ENCODE measurements around the gene ZDHHC8.
A peak's percentile ranks its signal among the peaks of the same experiment; 100 is the strongest.

ZDHHC8 gene

GRCh38 chr22:20114506-20115475 is 16.8 kb upstream of the ZDHHC8 start:
- Mint-ChIP-seq H3K4me3 (peak overlapping the region; percentile 90), H3K27me3 (no peaks in the 10 kb centered on the region), H3K36me3 (peaks cover 37% of the 10 kb centered on the region), H3K4me1 (peaks cover 43% of the 10 kb centered on the region), H3K27ac (peak overlapping the region; percentile 78), H3K9me3 (no peaks in the 10 kb centered on the region)
- no peak for DNase-seq
- CTCF ChIA-PET, result no interaction called here

DNA sequence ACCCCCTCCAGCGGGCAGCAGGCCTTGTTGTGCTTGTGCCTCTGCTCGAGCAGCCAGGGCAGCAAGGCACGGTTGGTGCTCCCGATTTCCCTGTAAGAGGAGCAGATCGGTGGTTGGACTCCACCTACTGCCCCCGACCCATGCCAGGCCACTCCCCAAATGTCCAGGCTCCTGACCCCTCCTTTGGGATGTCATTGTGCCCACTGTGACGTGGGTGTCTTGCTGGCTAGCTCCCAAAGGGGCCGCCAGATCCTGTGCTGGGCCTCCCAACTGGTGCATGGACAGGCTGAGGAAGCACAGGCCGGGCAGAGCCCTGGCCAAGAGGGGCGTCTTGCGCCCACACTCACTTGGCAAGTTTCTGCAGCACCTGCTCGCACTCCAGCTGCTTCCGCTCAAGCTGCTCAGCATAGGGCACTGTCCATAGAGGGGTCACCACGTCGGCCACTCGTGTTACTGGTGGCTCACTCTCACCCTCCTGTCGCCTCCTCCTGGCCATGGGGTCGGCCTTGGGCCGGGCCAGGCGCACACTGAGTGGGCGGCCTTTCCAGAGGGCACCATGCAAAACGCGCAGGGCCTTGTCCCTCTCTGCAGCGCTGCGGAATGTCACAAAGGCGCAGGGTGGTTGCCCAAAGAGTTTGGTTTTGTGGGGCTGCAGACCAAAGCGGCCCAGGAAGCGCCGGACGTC is 15.8 kb upstream of the ZDHHC8 start, which contains the start of gene RANBP1:
Gene RANBP1, plus strand, starts transcription at position 414 of the 685 bp plus-strand sequence. Its CDS starts 81 bp downstream, at position 495.
- H3K27ac Mint-ChIP-seq, result peak within 1 kb of the TSS; percentile 96
- H3K9me3 Mint-ChIP-seq, result no peaks in the 10 kb centered on the region
- H3K4me3 Mint-ChIP-seq, result peak within 1 kb of the TSS; percentile 90
- DNase-seq, result no peak
- peaks cover 53% of the 10 kb centered on the region for H3K4me1 Mint-ChIP-seq
- H3K36me3 Mint-ChIP-seq, result peaks cover 37% of the 10 kb centered on the region
- CTCF ChIA-PET, result no interaction called here
- no peaks in the 10 kb centered on the region for H3K27me3 Mint-ChIP-seq

GRCh38 chr22:20116376-20116950 is 15.1 kb upstream of the ZDHHC8 start:
- Mint-ChIP-seq H3K4me3 (peak overlapping the region; percentile 90), H3K9me3 (no peaks in the 10 kb centered on the region), H3K4me1 (peaks cover 51% of the 10 kb centered on the region), H3K36me3 (peaks cover 36% of the 10 kb centered on the region), H3K27me3 (no peaks in the 10 kb centered on the region), H3K27ac (peak overlapping the region; percentile 96)
- CTCF ChIA-PET, result no interaction called here
- DNase-seq, result no peak

DNA sequence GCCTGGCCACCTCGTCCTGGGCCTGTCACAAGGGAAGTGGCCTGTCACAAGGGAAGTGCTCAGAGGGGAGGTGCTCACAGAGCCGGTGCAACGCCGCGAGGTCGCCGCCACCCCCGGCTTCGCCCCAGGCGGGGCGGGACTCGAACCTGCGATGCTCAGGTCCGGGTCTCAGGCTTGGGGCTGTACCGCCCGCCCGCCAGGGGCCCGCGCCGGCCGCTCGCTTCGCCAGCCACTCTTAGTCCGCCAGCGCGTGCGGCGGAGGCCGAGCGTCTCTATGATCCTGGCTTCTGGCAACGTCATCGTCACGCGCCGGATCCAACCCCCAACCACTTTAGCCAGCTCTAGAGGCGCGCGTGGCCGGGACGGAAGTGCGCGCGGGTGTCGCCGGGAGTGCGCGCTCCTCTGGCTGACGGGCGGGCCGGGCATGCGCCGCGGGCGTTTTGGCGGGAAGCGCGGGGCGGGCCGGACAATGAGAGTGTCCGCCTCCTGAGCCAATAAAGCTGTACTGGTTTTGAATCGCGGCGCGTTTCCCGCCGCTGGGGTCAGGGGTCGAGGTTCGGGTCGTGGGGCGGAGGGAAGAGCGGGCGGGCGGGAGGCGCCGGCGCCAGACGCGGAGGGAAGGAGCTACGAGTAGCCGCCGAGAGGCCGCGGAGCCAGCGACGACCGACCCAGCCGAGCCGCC is 14.5 kb upstream of the ZDHHC8 start, which contains the start of gene TRMT2A:
Gene TRMT2A, minus strand, starts transcription at position 276 of the 682 bp plus-strand sequence. CDS start 320 bp downstream, outside the sequence.
- H3K4me3 Mint-ChIP-seq, result peak within 1 kb of the TSS; percentile 90
- H3K27ac Mint-ChIP-seq, result peak within 1 kb of the TSS; percentile 96
- H3K27me3 Mint-ChIP-seq, result no peaks in the 10 kb centered on the region
- CTCF ChIA-PET, result interaction anchor here (1.1 to 2.4 kb wide), 2 partner anchors 12 to 164 kb away, joined by 3 to 9 read pairs; no protein-coding TSS in a partner anchor
- no peaks in the 10 kb centered on the region for H3K9me3 Mint-ChIP-seq
- H3K36me3 Mint-ChIP-seq, result peaks cover 38% of the 10 kb centered on the region
- peaks cover 54% of the 10 kb centered on the region for H3K4me1 Mint-ChIP-seq
- DNase-seq, result peak; percentile 98

GRCh38 chr22:20117633-20118299 is 13.8 kb upstream of the ZDHHC8 start:
- no peaks in the 10 kb centered on the region for H3K27me3 Mint-ChIP-seq
- peaks cover 41% of the 10 kb centered on the region for H3K36me3 Mint-ChIP-seq
- peak; percentile 66 for DNase-seq
- H3K27ac Mint-ChIP-seq, result peak overlapping the region; percentile 88
- no peaks in the 10 kb centered on the region for H3K9me3 Mint-ChIP-seq
- CTCF ChIA-PET, result interaction anchor here (1.1 to 2.4 kb wide), 3 partner anchors 11 to 165 kb away, joined by 3 to 9 read pairs (median 3); no protein-coding TSS in a partner anchor
- H3K4me3 Mint-ChIP-seq, result peak overlapping the region; percentile 90
- peaks cover 57% of the 10 kb centered on the region for H3K4me1 Mint-ChIP-seq

DNA sequence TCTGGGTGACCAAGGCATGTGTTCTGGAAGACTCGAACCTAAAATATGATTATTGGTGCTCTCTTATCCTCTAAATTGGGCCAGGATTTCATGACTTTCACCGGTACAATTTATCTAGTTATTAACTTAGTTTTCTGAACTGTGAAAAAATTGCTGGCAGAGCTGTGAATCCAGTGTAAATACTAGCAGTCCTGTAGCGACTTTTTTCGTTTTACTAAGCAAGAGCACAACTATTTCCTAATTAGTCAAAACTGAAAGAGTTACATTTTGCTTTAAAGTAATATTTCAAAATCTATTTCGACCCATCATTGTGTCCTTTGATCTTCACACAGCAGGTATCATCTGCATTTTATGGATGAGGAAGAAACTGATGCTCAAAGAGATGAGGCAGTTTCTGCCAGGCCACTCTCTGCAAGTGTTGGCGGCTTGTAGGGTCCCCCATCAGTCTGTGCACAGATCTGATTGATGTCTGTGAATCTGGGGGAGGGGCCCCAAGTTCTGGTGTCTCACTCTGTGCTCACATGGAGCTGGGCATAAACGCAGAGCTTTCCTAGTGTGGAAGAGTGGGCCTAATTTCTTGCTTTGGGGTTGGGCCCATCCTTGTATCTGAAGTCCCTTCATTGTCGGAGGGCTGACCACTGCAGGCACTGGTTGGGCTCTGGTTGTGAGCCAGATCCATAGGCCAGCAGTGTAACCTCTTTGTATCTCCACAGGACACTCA is 13.1 kb upstream of the ZDHHC8 start:
- H3K4me3 Mint-ChIP-seq, result peak overlapping the region; percentile 86
- peaks cover 41% of the 10 kb centered on the region for H3K36me3 Mint-ChIP-seq
- CTCF ChIA-PET, result interaction anchor here (1.1 to 2.4 kb wide), 3 partner anchors 10 to 165 kb away, joined by 3 to 9 read pairs (median 3); no protein-coding TSS in a partner anchor
- peak overlapping the region; percentile 88 for H3K27ac Mint-ChIP-seq
- H3K27me3 Mint-ChIP-seq, result no peaks in the 10 kb centered on the region
- no peak for DNase-seq
- H3K9me3 Mint-ChIP-seq, result no peaks in the 10 kb centered on the region
- H3K4me1 Mint-ChIP-seq, result peaks cover 57% of the 10 kb centered on the region

DNA sequence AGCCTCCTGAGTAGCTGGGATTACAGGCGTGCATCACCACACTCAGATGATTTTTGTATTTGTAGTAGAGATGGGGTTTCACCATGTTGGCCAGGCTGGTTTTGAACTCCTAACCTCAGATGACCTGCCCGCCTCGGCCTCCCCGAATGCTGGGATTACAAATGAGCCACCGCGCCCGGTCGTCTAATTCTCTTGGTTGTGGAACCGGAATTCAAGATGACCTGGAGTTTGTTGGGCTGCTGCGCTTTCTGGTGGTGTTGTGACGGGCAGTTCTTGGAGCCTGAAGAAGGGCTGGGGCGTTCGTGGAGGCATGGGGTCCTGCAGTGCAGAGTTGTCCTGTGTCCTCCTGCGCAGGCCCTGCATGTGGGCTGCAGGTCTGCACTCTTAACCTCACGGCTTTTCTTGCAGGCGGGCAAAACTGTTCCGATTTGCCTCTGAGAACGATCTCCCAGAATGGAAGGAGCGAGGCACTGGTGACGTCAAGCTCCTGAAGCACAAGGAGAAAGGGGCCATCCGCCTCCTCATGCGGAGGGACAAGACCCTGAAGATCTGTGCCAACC is 9.7 kb upstream of the ZDHHC8 start:
- Mint-ChIP-seq H3K9me3 (no peaks in the 10 kb centered on the region), H3K4me3 (no peak overlapping the region), H3K27ac (peak overlapping the region; percentile 49), H3K27me3 (no peaks in the 10 kb centered on the region), H3K4me1 (peaks cover 40% of the 10 kb centered on the region), H3K36me3 (peaks cover 40% of the 10 kb centered on the region)
- no peak for DNase-seq
- CTCF ChIA-PET, result no interaction called here

DNA sequence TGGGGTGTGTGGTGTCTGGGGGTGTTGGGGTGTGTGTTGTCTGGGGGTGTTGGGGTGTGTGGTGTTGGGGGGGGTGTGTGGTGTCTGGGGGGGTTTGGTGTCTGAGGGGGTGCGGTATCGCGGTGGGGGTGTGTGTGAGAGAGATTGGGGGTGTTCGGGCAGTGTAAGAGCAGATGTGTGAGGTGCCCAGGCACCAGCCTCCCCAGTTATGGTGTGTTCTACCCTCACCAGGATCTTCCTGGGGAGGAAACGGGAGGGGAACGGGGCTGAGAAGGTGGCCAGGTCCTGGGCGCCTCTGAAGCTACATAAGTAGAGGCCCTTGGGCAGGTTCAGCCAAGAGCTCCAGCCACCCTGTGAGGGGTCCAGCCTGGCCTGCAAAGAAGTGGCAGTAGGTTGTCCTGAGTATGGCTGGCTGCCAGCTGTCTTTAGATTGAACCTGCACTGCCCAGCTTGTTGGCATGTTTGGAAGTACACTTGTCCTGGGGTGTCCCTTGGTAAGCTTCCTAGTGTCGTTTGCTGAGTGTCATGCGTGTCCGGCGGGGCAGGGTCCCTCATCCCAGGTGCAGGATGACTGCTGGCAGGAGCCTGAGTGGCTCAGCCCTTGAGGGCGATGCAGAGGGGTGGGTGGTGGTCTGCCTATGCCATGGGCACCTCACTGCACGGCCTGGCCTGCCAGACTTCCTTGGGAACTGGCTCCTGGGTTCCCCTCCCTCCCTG is 8.1 kb upstream of the ZDHHC8 start:
- no peak overlapping the region for H3K27ac Mint-ChIP-seq

DNA sequence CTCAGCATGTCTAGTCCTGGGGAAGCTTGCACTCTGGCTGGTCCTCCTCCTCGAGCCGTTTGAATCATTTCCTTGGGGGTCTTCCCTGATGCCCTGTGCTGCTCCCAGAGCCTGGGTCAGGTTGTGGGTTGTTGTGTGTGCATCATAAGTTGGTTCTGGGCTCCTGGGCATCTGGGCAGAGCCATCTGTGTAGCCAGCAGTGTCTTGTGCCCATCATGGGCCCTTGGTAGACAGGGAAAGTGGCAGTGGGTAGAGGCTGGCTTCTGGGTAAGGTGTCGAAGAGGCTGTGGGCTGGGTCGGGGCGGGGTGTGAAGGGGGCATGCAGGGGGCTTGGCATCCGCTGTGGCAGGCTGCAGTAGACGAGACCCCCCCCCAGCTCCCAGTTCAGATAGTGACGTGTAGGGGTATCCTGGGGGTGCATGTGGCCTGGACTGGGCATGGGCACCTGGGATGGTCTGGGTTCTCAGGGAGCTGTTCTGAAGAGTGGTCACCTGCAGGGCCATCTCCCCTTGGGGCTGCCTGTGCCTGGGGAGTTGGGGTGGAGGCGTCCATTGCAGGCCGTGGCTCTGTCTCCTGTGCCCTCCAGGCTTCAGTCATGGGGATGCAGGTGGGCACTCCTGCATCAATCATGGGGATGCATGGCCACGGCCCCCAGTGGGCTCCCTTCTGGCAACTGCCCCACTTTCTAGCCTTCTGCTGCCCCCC is 7.4 kb upstream of the ZDHHC8 start:
- Mint-ChIP-seq H3K9me3 (no peaks in the 10 kb centered on the region), H3K27ac (no peak overlapping the region), H3K36me3 (peaks cover 41% of the 10 kb centered on the region), H3K4me1 (peaks cover 33% of the 10 kb centered on the region), H3K27me3 (no peaks in the 10 kb centered on the region), H3K4me3 (no peak overlapping the region)
- no peak for DNase-seq
- CTCF ChIA-PET, result no interaction called here

More for the DNA sequence above, 8.1 kb upstream of the ZDHHC8 start:
- DNase-seq, result no peak
- peaks cover 33% of the 10 kb centered on the region for H3K4me1 Mint-ChIP-seq
- no peaks in the 10 kb centered on the region for H3K9me3 Mint-ChIP-seq
- peaks cover 46% of the 10 kb centered on the region for H3K36me3 Mint-ChIP-seq
- H3K4me3 Mint-ChIP-seq, result no peak overlapping the region
- no peaks in the 10 kb centered on the region for H3K27me3 Mint-ChIP-seq
- CTCF ChIA-PET, result no interaction called here

DNA sequence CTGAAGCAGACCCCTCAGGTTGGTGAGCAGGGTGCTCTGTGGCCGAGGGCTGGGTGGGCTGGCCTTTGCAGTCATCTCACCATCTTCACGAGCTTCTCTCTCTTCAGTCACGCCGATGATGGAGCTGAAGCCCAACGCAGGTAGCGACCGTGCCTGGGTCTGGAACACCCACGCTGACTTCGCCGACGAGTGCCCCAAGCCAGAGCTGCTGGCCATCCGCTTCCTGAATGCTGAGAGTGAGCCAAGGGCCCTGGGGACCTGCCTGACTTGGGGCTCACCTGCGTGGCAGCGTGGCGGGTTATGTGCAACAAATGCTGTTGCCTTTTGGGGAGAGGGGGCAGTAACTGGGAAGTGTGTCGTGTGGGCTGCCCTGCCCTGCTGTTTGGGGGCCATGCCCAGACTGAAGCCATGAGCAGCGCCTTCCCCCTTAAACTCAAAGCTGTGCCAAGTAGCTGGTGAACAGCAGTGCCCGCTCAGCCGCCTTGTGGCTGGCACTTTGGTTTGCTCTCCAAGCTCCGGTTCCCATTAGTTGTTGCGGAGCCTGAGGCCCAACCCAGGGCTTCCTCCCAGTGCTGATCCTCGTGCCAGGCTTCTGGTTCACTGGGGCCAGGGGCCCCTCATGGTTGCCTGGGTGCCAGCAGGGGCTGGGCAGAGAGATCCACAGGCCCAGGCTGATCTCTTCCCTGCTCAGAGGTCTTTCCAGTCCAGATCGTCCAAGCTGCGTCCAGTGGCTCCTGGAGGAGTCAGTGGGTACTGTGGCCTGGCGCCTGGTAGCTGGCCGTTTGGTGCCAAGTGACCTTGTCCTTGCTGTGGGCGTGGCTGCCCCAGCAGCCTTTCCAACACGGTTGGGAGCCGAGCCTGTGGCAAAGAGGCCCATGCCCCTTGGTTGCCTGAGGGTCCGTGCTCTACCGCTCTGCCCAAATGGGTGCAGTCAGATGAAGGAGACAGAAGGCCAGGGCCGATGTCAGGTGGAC is 6.1 kb upstream of the ZDHHC8 start:
- H3K27me3 Mint-ChIP-seq, result no peaks in the 10 kb centered on the region
- peaks cover 24% of the 10 kb centered on the region for H3K4me1 Mint-ChIP-seq
- no peak for DNase-seq
- peaks cover 30% of the 10 kb centered on the region for H3K36me3 Mint-ChIP-seq
- H3K27ac Mint-ChIP-seq, result no peak overlapping the region
- no peaks in the 10 kb centered on the region for H3K9me3 Mint-ChIP-seq
- H3K4me3 Mint-ChIP-seq, result no peak overlapping the region
- CTCF ChIA-PET, result interaction anchor here (0.6 kb wide), 1 partner anchor 192 kb away, joined by 3 read pairs; no protein-coding TSS in a partner anchor

Data from activated naive CD4-positive, alpha-beta T cell treated with anti-CD3 and anti-CD28 coated beads, Interleukin-2, amount 10 ng/mL, durations not matched to agents 7 days and 5 days (primary cell).